HG02973 (cell line): ENCODE results near the gene TMPRSS11E.
A peak's percentile ranks its signal among the peaks of the same experiment; 100 is the strongest.
"Not testable (repeated sequence)": the region's sequence is repeated elsewhere in the genome, so short reads cannot be mapped to it uniquely, and the experiment has no call there.

ENCODE experiments used
- ATAC-seq: cut with Tn5 transposase; IDR thresholded peaks from one replicate; pipeline ENCODE4 v1.9.1; 2021; ENCODE audit warnings: moderate library complexity; ENCODE audit not compliant: unreplicated experiment

Gene TMPRSS11E, protein sequence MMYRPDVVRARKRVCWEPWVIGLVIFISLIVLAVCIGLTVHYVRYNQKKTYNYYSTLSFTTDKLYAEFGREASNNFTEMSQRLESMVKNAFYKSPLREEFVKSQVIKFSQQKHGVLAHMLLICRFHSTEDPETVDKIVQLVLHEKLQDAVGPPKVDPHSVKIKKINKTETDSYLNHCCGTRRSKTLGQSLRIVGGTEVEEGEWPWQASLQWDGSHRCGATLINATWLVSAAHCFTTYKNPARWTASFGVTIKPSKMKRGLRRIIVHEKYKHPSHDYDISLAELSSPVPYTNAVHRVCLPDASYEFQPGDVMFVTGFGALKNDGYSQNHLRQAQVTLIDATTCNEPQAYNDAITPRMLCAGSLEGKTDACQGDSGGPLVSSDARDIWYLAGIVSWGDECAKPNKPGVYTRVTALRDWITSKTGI

DNA sequence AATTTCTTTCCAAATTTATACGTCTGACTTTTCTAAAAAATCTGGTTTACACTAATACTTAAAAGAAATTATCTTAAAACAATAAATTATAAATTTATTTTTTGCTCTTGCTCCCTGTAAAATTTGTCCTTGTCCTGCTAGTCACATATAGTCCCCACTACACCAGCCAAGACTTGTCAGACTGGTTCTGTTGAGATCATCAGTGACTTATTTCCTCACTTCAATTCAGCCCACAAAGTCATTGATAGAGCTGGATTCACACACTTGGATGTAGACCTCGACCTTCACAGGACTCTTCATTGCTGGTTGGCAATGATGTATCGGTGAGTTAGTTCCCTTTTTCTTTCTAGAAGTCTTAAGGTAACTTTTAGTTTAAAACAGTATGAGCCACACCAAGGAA, at the start of gene TMPRSS11E:
TMPRSS11E (plus strand) TSS at position 263 of the 400 bp plus-strand sequence; CDS start at position 313, 50 bp downstream.
- ATAC-seq = no peak

DNA sequence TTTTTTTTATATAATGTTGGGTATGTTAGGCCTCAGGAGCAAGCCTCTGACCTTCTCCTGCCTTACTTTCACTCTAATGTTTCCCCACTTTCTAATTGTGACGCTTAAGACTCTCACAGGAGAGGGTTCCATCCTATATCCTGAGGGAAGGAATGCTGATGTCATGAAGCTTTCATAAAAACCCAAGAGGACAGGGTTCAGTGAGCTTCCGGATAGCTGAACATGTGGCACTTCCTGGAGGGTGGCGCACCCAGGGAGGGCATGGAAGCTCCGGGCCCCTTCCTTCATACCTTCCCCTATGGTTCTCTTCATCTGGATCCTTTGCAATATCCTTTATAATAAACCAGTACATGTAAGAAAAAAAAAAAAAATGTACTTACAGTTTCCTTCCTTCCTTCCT, 48.0 kb upstream of the TMPRSS11E start:
- no peak for ATAC-seq

DNA sequence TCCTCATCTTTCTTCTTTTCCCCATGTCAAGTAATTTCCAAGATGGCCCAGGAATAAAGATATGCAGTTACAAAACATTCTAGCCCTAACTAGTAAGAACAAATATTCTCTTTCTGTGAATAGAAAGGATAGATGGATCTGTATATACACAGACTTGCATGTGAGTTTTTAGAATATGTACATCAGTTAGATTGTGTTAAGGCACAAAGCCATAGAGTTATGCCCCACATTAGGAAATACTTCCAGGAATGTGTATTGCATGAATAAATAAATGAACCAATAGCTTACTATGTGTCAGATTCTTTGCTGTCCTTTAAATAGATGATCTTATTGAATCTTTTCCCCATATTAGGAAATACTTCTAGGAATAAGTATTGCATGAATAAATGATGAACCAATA, 46.0 kb upstream of the TMPRSS11E start:
- ATAC-seq = no peak

DNA sequence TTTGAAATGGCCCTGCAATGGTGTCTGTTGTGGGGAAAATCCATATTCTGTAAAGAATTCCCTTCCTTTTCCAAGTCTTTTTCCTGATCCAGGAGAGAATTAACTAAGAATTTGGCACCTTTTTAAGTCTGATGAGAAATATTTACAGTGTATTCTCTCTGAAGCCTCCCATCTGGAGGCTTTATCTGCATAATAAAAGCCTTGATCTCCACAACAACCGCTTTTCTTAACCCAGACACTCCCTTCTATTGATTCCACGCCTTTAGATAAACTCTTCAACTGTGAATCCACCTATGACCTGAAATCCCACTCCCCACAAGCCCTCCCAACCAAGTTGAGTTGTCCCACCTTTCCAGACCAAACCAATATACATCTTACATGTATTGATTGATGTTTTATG, 43.1 kb upstream of the TMPRSS11E start:
- ATAC-seq = no peak

DNA sequence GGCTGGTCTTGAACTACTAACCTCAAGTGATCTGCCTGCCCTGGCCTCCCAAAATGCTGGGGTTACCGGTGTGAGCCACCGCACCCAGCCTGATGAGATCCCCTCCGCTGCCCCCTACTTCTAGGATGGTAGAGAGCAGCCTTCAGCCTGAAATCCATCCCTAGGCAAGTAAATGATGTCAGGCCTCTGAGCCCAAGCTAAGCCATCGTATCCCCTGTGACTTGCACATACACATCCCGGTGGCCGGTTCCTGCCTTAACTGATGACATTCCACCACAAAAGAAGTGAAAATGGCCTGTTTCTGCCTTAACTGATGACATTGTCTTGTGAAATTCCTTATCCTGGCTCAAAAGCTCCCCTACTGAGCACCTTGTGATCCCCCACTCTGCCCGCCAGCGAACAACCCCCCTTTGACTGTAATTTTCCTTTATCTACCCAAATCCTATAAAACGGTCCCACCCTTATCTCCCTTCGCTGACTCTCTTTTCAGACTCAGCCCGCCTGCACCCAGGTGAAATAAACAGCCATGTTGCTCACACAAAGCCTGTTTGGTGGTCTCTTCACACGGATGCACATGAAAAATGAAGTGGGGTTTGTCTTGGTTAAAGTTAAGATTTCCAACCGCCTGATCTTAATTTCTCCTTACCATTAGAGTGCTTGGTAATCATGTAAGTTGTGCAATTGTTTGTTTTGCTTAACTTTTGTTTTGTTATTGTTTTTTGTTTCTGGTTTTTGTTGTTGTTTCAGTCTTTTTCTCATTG, 41.4 kb upstream of the TMPRSS11E start:
- ATAC-seq = not testable (repeated sequence)

DNA sequence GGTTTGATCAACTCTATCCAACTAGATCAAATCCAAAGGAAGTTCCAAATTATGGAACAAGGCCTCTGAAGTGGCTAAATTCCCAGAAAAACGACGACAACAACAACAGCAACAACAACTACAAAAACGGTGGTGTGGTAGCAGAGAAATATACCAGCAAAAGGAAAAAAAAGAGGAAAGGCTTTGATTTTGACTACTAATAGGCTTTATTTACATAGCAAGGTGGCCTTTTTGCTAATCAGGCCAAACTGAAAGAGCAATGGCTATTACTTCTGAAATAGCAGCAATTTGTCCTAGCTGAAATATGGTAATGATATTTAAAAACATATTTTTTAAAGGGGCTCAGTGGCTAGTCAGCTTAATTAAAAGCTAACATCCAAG, 40.8 kb upstream of the TMPRSS11E start:
- no peak for ATAC-seq

DNA sequence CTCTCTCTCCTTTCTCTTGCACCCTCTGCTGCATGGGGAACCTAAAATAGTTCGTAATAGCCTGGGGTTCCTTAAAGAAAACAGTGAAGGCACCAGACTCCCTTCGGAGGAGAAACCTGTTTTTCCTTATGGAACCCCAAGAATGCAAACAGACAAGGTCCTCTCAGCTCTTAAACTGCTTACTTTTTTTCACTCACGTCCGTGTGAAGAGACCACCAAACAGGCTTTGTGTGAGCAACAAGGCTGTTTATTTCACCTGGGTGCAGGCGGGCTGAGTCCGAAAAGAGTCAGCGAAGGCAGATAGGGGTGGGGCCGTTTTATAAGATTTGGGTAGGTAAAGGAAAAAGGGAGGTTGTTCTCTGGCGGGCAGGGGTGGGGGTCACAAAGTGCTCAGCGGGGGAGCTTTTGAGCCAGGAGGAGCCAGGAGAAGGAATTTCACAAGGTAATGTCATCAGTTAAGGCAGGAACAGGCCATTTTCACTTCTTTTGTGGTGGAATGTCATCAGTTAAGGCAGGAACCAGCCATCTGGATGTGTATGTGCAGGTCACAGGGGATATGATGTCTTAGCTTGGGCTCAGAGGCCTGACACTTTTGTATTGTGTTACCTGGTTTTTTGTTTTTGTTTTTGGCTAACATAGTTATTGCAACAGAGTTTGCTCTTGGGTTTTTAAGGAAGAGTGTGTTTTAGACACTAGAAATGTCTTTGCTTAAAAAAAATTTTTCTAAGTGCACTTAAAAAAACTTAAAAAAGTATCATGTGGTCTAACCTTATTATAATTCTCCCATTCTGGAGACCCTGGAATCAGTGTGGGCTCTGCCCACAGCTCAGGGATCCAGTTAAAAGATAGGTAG, 40.0 kb upstream of the TMPRSS11E start:
- not testable (repeated sequence) for ATAC-seq

DNA sequence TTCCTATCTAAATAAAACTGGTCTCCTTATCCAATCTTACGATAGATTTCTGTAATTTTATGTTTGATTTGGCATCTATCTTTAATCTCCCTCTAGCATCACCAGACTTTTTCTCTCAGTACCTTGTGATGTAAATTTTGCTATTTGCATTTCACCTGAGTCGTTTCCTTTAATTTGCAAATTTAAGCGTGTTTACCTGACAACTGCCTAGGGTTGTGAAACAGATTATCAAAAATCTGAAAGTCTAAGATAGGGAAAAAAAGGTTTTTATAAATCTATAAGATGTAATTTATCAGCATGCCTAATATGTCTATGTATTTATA, 39.4 kb upstream of the TMPRSS11E start:
- ATAC-seq = no peak

DNA sequence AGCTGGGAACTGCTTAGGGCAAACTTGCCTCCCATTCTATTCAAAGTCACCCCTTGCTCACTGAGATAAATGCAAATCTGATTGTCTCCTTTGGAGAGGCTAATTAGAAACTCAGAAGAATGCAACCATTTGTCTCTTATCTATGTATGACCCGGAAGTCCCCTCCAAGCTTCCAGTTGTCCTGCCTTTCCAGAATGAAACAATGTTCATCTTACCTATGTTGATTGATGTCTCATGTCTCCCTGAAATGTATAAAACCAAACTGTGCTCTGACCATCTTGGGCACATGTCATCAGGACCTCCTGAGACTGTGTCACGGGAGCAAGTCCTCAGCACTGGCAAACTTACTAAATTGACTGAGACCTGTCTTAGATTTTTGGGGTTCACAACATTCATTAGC, 37.1 kb upstream of the TMPRSS11E start:
- no peak for ATAC-seq

DNA sequence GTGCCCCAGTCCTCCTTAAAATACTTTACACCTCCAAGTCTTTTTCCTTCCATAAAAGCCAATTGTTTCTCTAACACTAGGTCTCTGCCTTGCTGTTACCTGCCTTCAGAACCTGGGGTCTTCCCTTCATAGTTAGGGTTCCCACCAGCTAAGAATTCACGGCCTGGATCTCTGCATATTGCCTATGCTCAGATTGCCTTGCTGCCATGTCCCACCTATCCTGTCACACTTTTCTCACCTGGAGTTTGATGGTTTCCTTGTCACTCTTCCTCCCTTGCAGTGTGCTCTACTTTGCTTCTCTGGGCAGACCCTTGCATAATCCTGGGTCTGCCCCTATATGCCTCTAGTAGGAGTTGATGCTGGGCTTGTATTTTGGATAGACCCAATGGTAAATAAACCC, 36.6 kb upstream of the TMPRSS11E start:
- no peak for ATAC-seq

DNA sequence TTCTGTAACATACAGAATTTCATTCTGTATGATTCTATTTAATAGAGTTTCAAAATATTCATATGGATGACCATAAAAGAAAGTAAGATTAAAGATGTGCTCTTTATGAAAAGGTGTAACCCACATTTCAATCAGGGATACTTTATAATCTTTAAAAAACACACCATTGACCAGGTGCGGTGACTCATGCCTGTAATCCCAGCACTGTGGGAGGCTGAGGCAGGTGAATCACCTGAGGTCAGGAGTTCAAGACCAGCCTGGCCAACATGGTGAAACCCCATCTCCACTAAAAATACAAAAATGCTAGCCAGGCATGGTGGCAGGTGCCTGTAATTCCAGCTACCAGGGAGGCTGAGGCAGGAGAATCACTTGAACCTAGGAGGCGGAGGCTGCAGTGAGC, 35.2 kb upstream of the TMPRSS11E start:
- not testable (repeated sequence) for ATAC-seq

DNA sequence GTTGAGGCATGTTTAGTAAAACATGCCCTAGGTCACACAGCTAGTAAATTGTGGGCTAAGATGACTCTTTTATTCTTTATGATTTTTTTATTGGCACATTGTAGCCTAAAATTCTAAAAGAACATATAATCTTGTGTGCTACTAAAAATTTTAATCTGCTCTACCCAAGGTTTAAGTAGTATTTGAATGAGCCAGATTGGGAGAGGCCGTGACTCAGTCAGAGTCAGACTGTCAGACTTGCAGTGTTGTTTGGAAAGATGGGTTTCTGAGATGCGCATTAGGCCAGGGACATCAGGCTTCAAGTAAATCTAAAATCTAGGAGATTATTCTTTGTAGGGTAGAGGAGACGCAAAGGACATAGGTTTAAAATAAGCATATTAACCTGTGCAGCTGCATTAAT, 30.7 kb upstream of the TMPRSS11E start:
- no peak for ATAC-seq

DNA sequence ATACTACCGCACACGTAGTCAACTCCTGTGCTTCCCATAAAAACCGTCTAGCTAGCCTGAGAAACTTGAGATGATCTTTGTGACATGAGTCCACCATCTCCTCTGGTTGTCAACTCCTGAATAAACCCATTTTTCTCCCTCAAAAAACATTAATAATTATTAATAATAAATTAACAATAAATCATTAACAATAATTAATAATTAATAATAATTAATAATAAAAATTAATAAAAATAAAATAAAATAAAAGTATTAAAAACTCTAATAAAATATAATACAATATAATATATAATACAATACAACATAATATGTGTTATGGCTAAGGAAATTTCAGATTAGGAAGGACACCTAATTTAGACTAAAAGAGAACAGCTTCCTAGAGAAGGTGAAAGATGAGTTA, 20.7 kb upstream of the TMPRSS11E start:
- ATAC-seq = no peak

DNA sequence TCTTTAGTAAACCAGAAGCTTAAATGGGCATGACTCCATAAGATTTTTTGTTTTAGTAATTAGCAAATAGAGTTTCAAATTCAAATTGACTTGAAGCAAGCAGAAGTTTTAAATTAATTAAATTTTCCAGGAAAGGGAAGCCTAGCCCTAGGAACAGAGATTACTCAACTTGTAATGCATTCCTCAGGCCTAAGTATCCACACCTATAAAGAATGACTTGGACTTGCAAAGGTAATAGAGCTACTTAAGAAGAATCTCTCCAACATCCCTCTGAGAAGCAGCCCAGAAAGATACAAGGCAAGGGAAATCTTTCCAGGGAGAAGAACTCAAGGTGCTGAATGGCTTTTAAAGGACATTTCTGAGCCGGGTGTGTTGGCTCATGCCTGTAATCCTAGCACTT, 16.9 kb upstream of the TMPRSS11E start:
- ATAC-seq = no peak

DNA sequence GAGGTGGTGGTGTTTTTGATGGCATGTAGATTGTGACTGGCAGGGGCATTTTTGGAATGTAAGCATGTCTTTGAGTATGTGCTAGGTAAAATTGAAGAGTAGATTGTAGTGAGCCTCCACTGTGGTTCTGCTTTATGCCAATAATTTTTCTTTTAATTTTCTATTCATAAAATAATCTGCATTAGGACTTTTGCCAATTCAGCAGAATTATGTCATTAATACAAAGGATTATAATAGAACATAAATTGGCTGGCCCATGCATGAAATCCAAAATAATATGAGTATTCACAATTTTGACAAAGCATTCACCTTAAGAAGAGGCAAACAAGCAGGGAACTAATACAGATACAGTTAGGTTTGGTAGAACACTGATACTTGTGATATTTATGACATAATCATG, 14.9 kb upstream of the TMPRSS11E start:
- no peak for ATAC-seq

DNA sequence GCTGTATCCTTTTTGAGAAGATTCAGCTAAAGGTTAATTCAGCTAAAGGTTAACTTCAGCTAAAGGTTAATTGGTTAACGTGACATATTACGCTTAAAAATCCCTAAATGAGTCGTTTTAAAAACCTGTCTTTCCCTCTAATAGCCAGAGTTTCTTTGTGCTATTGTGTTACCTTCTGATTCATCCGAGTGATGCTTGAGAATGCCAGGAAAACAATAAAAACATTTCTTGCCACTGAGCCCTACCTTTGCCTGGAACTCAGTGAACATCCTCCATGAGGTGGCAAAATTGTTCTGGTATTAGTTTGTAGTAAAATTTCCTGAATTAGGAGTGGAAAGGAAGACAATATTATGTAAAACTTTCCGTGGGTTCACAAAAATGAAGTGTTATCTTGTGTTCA, 13.7 kb upstream of the TMPRSS11E start:
- no peak for ATAC-seq

DNA sequence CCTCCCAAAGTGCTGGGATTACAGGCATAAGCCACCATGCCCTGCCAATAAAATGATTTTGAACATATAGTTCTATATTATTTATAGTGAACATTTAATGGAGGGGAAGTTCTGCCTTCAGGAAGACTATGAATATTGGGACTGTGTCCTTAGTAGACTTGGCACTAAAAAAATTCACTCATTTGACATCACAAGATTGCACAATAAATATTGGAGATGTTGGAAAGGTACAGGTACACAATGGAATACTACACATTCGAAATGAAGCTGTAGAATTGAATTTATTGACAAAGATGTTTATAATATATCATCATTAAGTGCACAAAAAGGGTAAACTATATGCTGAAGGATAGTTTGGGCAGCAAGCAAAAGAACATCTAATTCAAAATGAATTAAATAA, 13.0 kb upstream of the TMPRSS11E start:
- no peak for ATAC-seq

DNA sequence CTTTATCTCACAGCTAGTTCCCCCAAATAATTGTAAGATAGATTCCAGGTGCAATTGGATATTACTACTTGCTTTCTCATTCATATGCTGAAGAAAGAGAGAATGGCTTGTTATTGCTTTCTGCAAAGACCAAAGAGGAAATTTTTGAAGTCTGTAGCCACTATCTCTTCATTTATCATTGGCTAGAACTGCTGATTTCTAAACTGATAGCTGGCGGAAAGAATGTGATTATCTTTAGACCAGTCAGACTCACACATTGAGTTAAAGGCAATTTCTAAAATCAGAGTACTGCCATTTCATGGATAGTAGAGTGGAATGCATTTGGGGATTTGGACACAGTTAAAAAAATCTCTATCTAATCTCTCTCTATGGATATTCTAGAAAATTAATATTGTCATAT, 12.4 kb upstream of the TMPRSS11E start:
- no peak for ATAC-seq

DNA sequence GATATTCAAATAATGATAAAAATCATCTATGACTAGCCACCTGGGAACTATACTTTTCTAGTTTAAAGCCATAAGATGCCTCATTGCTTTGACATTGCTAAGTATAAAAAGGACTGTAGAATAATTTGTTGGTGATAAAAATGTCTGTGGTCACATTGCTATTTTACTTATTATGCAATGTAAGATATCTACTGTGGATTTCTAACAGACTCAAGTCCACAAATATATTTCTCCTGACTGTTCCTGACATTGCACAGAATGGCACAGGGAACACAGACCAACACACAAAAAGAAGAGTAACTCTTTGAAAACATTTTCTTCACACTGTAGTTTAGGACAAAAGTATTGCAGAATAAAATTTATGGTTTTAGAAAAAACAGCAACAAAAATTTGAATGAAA, 2.2 kb upstream of the TMPRSS11E start:
- ATAC-seq = no peak

DNA sequence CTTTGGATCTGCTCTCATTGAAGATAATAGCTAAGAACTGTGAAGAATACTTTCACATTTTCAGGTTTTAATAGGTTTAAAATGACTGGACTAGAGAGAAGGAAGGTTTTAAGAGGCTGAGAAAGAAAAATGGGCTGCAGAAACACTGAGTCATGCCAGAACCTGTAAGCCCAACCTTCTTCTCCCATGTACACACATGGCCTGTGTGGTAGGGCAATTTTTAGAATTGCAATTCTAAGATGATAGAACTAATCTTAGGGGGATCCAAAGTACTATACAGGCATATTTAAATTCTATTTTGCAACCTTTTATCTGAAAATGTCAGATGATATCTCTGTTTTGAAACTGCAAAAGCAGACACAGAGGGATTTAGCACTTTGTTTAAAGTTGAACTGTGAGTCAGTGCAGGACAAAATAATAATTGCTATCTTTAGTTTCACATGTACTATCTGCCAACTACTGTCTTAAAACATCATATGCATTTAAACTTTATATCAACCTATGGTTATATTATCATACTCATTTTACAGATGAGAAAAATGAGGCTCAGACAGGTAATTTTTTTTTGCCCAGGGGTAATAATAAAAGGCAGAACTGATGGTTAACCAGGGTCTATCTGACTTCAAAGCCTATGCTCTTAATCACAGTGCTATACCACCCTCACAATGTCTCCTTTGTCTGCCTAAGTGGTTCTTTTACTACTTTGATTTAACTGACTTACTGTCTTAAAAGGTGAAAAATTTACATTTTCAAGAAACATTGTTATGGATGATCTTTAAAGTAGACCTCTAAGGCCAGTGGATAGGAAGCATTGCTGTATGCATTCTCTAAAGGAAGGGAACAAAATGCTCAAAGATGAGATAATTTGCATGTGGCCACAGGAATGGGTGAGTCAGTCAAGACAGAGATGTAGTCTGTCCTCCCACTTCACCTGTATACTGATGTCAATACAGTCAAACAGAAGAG, 4.3 kb downstream of the TMPRSS11E start:
- peak; percentile 78 for ATAC-seq
